ENCODE measurements around the gene KNG1.

GRCh38 chr3:186680869-186681268 is 36.3 kb upstream of the KNG1 start:
- no peak for TF ChIP-seq USF2 (IDR thresholded peaks at IDR 0.05; ENCODE audit: borderline replicate concordance, low read depth, low read length)
- TF ChIP-seq JUND (IDR thresholded peaks at IDR 0.05; ENCODE audit: low read depth, low read length): no peak
- TF ChIP-seq ZBTB11 (CRISPR knock-in tag; IDR thresholded peaks at IDR 0.05): no peak
- no peak for TF ChIP-seq MYC (IDR thresholded peaks at IDR 0.05; ENCODE audit: insufficient read depth, insufficient read length, insufficient replicate concordance, low read length, severe bottlenecking)
- TF ChIP-seq POLR2A (IDR thresholded peaks at IDR 0.05; ENCODE audit: low read depth, low read length): no peak
- TF ChIP-seq CTCF (IDR thresholded peaks at IDR 0.05 in 2 of 3, conservative IDR thresholded peaks at IDR 0.05 in 1 of 3; ENCODE audit: control insufficient read depth in 2 of 3, extremely low read depth in 1 of 3, insufficient read depth in 1 of 3, low read depth in 3 of 3, low read length in 3 of 3): no peak
- no peak for TF ChIP-seq HDAC2 (IDR thresholded peaks at IDR 0.05)
- TF ChIP-seq EGR1 (IDR thresholded peaks at IDR 0.05; ENCODE audit: borderline replicate concordance in 1 of 2, low read depth in 2 of 2, low read length in 2 of 2): no peak
- TF ChIP-seq YY1 (IDR thresholded peaks at IDR 0.05; ENCODE audit: low read depth, low read length): no peak
- TF ChIP-seq RAD21 (IDR thresholded peaks at IDR 0.05; ENCODE audit: insufficient read depth, low read depth, low read length): no peak
- TF ChIP-seq E2F8 (IDR thresholded peaks at IDR 0.05; ENCODE audit: low read depth, partially characterized antibody): no peak
- no peak for TF ChIP-seq RELA (IDR thresholded peaks at IDR 0.05; ENCODE audit: borderline replicate concordance, partially characterized antibody)
- TF ChIP-seq SMARCA5 (IDR thresholded peaks at IDR 0.05): no peak

Measured in GM12878 (cell line).